HG03469 (cell line): ENCODE measurements around the gene FZD10.

ENCODE experiments used
- ATAC-seq: cut with Tn5 transposase; IDR thresholded peaks from one replicate; pipeline ENCODE4 v1.9.1; 2021; ENCODE audit warnings: mild to moderate bottlenecking, moderate library complexity, moderate number of reproducible peaks; ENCODE audit not compliant: unreplicated experiment

FZD10 gene, protein sequence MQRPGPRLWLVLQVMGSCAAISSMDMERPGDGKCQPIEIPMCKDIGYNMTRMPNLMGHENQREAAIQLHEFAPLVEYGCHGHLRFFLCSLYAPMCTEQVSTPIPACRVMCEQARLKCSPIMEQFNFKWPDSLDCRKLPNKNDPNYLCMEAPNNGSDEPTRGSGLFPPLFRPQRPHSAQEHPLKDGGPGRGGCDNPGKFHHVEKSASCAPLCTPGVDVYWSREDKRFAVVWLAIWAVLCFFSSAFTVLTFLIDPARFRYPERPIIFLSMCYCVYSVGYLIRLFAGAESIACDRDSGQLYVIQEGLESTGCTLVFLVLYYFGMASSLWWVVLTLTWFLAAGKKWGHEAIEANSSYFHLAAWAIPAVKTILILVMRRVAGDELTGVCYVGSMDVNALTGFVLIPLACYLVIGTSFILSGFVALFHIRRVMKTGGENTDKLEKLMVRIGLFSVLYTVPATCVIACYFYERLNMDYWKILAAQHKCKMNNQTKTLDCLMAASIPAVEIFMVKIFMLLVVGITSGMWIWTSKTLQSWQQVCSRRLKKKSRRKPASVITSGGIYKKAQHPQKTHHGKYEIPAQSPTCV

DNA sequence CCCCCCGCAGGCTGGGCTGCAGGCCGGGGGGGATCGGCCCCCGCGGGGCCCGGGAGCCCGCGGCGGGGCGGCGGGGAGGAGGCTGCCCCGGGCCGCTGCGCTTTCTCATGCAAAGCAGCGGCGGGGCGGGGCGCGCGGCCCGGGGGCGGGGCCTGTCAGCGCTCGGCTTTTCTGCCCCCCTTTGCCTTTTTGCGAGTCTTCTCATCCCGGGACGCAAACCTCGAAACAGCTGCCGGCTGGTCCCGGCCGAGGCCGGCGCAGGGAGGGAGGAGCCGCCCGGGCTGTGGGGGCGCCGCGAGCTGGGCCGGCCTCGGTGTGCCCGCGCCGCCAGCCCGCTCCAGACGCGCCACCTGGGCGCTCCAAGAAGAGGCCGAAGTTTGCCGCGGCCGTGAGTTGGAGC lies at the start of gene FZD10:
Gene FZD10 (plus strand): TSS at position 198 of the 400 bp plus-strand sequence. CDS start 479 bp downstream, outside the sequence.
- no peak for ATAC-seq

DNA sequence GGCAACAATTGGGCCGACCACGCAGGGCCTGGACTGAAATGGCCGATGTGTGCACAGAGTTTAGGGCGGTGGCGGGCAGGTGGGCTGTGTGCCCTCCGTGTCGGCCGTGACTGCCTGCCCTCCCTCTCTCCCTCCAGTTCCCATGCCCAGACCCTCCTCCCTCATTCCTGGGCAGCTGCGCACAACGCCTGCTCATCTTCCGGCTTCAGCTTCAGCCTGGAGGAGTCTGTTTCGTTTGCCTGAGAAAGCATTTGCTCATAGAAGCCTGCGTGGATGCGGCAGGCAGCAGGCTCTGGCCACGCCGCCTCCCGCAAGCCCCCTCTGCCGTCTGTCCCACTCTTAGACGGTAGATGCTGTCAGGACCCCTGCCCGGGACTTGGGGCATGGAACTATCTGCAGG lies 47.3 kb upstream of the FZD10 start:
- ATAC-seq = no peak

DNA sequence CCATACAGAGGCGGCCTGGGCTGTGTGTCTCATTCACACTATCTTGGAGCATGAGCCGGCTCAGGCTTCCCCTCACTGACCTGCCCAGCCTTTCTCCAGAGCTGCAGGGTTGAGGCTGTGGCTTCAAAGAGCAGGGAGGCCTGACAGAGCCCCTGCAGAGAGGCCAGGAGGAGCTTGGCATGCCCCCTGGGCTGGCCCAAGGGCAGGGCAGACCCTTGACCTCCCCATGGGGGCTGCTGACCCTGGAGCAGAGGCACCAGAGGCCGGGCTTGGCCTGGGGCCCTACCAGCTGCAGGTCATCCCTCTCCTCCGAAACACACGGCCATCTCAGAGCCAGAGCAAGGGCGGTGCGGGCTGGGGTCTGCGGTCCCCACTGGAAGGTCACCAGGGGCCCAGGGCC lies 46.6 kb upstream of the FZD10 start:
- no peak for ATAC-seq

- no peak for ATAC-seq
These were observed 45.5 kb upstream of the FZD10 start for GRCh38 chr12:130116791-130117190.

GRCh38 chr12:130117233-130117632 lies 45.0 kb upstream of the FZD10 start:
- ATAC-seq = no peak

- ATAC-seq = no peak
These were observed 44.6 kb upstream of the FZD10 start for GRCh38 chr12:130117701-130118100.

DNA sequence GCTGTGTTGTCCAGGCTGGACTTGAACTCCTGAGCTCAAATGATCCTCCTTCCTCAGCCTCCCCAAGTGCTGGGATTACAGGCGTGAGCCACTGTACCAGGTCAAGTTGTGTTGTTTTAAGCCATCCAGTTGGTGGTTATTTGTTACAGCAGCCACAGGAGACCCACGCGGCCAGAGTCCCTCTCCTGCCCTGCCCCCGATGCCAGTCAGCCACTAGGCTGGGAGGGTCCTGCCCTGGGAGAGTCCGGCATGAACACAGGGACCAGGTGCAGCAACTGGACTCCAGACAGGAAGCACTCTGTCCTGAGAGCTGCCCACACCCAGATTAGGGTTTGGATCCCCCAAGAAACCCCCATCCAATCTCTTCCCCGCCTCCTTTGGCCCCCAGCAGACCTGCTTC lies 44.1 kb upstream of the FZD10 start:
- no peak for ATAC-seq

DNA sequence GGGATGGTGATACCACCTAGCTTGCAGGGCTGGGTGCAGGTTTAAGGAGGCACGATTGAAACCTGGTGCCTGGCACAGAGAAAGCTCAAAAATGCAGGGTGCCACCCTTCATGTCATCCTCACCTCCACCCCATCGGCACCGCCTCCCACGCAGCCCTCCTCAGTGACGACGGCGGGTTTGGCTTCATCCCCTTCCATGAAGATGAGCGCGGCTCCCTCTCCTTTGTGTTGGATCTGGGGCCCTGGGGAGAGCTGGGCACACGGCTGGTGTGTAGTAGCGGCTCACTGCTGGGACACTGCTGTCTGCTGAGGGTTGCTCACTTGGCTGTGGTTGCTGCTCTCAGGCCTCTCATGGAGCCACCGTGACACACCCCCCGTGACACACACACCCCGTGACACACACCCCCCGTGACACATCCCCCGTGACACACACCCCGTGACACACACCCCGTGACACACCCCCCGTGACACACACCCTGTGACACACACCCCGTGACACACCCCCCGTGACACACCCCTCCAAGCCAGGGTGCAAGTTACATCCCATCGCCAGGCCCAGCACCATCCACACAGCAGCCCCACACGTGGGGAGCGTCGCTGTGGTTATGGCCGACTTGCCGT lies 42.9 kb upstream of the FZD10 start:
- no peak for ATAC-seq

DNA sequence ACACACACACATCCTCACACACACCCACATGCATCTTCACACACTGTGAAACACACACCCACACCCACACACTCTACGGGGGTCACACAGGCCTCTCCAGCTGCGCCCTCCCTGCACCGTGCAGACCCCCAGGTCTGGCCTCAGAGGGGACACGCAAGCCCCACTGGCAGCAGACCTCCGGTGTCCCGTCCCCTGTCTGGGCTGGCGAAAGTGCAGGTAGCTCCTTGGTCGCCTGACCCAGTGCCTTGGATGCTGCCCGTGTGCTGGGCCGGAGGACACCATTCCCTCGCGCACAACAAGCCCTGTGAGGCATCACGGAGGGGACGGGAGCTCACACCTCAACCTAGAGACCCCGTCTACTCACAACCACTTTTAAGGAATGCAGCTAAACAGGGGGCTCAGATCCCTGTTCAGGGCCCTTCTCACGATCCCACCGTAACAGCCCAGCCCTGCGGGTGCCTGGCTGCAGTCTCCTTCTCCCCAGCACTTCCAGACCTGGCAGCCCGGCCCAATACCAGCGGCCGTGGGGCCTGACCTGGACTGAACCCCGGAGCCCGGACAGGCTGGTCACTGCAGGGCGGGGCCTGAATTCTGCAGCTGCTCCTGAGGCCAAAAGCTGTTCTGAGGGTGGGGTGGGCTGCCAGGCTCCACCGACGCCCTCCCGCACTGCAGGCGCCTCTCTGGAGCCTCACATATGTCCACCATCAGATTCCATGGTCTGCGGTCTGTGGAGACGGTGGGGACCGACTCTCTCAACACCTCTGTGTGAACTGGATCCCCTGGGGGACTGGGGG lies 42.1 kb upstream of the FZD10 start:
- ATAC-seq = no peak

GRCh38 chr12:130121226-130122000 lies 40.9 kb upstream of the FZD10 start:
- no peak for ATAC-seq

DNA sequence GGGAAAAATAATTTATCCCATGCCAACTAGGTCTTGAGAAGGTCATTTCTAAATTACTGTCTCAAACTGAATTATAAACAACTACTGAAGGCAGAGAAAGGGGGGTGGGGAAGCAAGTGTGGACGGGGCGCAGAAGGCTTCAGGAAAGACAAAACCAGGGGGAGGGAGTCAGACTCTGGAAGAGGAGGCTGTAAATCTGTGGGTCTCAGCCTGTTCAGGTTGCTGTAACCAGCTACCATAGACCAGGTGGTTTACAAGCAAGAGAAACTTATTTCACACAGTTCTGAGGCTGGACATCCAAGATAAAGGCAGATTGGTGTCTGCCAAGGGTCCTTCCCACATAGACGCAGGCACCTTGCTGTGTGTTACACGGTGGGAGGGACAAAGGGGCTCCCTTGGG lies 39.9 kb upstream of the FZD10 start:
- ATAC-seq = no peak

GRCh38 chr12:130124106-130124505 lies 38.2 kb upstream of the FZD10 start:
- ATAC-seq = no peak

DNA sequence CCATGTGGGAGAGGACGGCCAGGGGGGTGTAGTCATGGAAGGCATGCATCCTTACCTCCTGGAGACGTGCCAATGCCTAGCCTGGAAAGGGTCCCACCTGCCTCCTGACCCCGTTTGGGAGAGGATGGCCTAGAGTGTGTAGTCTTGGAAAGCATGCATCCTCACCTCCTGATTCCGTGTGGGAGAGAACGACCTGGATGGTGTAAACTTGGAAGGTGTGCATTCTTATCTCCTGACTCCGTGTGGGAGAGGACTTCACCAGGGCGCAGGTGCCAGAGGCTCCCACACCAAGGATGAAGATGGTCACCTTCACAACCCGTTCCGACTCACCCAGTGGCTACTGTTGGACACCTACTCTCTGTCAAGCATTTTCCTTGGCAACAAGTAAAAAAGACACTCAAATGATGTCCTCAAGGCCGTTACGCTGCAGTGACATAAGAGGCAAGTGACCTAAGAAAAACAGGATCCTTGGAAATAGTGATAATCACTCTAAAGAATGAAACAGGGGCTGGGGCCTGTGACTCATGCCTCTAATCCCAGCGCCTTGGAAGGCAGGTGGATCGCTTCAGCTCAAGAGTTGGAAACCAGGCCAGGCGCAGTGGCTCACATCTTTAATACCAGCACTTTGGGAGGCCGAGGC lies 37.5 kb upstream of the FZD10 start:
- no peak for ATAC-seq

DNA sequence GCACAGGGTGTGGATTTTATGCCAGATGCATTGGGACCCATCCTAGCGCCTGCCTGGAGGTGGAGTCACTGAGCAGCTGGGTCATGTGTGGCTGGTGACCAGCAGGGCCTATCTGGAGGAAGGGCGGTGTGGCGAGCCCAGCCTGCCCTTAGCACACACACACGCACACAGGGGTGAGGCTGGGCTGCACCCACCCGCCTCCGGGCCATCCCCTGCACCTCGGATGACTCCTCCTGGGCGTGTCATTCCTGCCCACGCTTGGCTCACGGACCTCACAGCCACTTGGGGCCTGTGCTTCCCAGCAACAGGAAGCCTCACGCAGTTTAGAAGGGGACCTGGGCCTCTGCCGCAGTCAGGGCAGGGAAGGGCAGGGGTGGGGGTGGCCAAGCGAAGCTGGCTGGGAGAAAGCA lies 36.2 kb upstream of the FZD10 start:
- no peak for ATAC-seq

DNA sequence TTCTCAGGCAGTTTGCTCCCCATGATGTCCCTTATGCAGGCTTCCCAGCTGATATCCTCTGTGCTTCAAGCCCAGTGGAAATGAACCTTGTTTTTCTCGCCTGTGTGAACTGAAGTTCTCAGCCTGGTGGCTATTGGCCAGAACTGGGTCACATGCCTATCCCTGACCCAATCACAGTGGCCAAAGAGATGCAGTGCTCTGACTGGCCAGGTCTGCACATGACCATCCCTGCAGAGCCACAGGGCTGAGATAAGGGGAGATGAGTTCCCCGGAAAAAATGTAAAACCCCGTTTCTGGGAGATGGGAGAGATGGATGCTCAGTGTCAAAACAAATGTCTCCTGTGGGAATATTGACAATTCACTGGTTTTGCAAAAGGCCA lies 34.7 kb upstream of the FZD10 start:
- no peak for ATAC-seq

DNA sequence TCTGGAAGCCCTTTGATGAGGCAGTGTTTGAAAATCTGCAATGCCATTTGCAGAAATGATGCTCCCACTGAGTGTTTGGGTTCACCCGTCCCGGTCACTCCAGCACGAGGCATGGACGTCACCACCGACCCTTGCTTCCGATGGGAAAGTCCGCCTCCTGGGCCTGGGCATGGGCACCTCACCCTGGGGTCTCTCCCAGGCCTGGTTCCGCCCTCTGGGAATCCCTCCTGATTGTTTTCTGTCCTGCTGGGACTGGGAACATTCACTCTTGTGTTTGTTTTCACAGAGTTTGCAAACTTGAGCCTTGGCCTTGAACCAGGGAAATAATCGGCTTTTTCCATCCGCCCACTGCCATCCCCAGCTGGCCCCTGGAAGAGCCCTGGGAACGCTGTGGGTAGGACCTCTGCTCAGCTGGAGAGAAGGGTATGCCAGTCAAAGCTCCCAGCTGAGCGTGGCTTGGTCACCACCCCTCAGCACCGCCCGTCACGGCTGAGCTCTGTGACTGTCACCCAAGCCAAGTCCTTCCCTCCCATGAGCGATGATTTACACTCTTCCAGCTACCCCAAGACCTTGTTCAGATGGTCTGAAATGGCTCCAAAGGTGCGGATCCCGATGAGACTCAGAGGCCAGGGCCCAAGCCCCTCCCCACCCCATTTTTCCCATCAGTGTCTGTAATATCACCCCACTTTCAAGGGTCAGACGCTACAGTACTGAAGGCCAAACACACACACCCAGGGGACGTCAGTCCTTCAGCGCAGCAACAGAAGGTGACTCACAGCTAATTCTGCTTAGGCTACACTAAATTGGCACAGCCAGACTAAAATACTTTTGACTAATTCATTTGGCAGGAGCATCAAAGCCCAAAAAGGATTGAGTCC lies 34.1 kb upstream of the FZD10 start:
- ATAC-seq = no peak

DNA sequence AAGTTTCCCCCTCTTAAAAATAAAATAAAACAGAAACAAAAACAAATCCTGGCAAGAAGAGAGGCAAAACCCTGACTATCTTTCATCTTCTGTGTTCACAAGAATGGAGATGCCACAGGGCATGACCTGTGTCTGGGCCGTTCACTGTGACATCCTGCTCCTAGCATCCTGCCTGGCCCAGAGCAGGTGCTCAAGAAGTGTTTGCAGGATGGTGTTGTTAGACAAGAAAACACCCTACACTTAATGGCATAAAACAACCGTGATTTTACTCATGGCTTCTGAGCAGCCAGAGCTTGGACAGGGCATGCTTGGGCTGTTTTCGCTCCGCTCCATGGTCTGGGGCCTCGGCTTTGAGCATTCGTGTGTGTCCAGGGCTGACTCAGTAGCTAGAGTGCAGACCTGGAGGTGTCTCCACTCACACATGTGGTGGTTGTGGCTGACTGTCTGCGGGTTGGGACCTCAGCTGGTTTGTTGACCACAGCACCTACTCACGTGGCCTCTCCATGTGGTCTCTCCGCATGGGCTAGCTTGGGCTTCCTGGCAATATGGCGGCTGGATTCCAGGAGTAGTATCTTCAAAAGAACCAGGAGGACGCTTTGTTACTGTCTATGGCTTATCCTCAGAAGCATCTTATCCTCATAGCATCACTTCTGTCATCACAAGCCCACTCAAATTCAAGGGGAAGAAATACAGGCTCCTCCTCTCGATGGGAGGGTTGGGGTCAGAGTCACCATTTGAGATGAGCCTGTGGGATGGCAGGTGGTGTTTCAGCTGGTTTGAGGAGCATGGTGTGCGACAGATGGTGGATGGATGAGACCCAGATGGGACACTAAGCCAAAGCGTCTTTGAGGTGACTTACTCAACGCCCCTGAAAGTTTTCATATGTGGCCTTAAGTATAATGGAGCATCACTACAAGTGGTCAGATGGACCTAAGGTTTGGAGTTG lies 33.2 kb upstream of the FZD10 start:
- no peak for ATAC-seq

DNA sequence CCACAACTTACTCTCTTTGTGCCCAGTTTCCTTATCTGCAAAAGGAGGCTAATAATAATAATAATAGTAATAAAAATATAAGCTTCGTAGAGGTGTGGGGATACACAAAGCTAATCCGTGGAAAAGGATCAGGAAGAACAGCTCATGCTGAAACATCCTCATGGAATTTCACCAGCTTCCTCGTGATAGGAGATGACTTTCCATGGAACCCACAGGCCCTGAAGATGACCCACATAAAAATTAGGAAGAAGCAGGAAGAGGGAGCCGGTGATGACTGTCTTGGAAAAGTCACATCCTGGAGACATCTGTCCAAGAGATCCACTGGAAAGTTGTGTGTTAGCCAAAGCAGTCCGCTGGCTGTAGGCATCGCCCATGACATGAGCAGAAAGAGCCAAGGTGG lies 31.9 kb upstream of the FZD10 start:
- no peak for ATAC-seq
